Stimulated activated CD4-positive, alpha-beta T cell treated with anti-CD3 and anti-CD28 coated beads, Interleukin-2, amount 100 ng/mL, for 4 hours (primary cell): ENCODE measurements around the gene PCSK7.
"Not testable (repeated sequence)": the region's sequence is repeated elsewhere in the genome, so short reads cannot be mapped to it uniquely, and the experiment has no call there.

ENCODE experiments used
- DNase-seq: peaks from one replicate; pipeline ENCODE4 v3.0.0-alpha.2; 2020; ENCODE audit warnings: low read depth

The PCSK7 gene, protein sequence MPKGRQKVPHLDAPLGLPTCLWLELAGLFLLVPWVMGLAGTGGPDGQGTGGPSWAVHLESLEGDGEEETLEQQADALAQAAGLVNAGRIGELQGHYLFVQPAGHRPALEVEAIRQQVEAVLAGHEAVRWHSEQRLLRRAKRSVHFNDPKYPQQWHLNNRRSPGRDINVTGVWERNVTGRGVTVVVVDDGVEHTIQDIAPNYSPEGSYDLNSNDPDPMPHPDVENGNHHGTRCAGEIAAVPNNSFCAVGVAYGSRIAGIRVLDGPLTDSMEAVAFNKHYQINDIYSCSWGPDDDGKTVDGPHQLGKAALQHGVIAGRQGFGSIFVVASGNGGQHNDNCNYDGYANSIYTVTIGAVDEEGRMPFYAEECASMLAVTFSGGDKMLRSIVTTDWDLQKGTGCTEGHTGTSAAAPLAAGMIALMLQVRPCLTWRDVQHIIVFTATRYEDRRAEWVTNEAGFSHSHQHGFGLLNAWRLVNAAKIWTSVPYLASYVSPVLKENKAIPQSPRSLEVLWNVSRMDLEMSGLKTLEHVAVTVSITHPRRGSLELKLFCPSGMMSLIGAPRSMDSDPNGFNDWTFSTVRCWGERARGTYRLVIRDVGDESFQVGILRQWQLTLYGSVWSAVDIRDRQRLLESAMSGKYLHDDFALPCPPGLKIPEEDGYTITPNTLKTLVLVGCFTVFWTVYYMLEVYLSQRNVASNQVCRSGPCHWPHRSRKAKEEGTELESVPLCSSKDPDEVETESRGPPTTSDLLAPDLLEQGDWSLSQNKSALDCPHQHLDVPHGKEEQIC

DNA sequence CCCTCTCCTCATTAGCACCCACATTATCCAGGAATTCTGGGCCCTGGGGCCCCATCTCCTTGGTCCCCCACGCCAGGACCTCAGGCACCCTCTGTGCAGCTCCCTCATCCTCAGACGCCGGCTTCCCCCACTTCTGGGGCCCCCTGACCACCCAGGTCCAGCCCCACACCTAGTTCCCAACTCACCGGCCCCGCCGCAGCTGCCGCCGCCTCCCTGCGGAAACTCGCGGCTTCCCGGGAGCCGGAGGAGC is at the start of gene PCSK7:
TSS of gene PCSK7 (minus strand) at position 232 of the 250 bp plus-strand sequence. CDS start 2,229 bp downstream, outside the sequence.
- no peak for DNase-seq

DNA sequence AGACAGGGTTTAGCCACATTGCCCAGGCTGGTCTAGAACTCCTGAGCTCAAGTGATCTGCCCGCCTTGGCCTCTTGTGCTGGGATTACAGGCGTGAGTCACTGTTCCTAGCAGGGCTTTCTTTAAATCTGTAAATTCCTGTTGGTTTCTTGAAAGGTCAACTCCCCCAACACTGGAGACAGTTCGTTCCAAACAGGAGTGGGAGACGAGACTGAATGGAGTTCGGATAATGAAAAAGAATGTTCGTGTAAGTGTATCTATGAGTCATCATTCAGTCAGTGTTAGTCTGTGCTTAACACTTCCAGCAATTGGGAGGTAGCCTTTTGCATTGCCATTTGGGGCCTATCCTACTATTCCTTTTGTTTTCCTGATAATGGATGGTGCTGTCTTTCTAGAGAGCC is 49.3 kb upstream of the PCSK7 start:
- no peak for DNase-seq

DNA sequence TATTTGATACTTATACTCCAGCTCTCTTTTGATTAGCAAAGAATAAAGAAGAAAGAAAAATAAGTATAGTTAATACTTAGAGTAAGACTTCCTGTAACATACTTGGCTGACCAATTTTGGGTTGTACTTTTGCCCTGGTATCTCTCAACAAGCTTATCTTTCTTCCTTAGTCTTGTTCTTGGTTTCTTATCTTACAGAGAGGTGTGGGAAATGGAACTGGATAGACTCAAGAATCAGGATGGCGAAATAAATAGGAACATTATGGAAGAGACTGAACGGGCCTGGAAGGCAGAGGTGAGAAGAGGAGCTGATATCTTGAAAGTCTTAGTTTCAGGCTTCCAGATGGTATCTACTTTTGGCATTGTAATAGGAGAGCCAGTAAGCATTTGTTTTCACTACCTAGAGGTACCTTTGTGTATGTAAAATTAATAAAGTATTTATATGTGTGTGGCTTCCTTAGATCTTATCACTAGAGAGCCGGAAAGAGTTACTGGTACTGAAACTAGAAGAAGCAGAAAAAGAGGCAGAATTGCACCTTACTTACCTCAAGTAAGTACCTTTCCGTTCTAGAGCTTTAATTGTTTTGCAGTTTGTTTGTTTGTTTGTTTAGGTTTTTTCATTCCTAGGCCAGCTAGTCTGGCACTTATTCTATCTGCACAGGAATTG is 48.0 kb upstream of the PCSK7 start:
- DNase-seq, result no peak

DNA sequence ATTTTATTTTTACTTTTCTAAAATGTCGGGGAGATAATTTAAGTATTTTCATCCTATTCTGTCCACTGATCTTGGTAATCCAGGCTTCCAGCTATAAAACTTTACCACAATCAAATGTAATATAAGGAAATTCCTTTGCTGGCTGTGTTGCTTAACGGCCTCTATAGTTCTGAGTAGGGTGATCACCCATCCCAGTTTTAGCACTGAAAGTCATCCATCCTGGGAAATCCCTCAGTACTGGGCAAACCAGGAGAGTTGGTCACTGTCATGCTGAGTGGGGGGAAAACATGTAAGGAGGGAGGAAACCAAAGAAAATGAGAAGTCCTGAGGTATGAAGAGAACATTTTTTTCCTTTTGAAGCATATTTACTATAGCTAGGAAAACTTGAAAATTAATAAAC is 46.5 kb upstream of the PCSK7 start:
- no peak for DNase-seq

DNA sequence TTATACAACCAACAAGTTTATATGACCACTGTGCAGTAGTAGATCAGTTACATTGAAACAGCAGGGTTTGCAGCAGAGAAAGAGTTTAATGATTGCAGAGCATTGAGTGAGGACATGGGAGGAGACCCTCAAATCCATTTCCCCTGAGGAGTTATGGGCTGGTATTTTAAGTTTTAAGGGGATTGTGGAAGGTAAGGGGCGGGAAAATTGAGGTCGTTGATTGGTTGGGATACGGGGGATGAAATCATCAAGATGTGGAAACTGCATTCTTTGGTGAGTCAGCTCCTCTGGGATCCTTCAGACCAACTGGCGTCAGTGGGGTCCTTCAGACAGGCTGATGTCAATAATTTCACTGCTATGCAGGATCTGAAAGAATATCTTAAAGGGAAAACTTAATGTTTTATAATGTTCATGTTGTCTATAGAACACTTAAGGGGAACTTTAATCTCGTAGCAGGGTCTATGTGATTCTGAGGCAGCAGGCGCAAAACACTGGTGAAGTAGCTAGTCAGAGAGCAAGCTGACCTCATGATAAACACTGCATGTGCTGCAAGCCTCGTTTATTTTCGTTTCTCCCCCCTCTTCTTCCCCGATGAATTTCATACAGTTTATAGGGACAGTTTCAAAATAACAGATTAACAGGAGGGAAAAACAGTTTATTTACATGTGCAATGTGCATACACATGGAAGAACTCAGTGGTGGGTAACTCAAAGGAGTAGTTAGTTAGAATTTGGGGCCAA is 41.8 kb upstream of the PCSK7 start:
- no peak for DNase-seq

DNA sequence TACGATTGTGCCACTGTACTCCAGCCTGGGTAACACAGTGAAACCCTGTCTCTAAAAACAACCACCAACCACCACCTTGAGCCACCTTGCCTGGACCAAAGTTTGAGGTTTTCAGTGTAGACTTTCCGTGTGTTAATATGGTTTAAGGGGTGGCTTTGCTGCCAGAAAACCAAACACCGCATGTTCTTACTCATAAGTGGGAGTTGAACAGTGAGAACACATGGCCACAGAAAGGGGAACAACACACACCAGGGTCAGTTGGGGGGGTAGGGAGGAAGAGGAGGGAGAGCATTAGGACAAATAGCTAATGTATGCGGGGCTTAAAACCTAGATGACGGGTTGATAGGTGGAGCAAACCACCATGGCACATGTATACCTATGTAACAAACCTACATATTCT is 40.3 kb upstream of the PCSK7 start:
- DNase-seq, result not testable (repeated sequence)

DNA sequence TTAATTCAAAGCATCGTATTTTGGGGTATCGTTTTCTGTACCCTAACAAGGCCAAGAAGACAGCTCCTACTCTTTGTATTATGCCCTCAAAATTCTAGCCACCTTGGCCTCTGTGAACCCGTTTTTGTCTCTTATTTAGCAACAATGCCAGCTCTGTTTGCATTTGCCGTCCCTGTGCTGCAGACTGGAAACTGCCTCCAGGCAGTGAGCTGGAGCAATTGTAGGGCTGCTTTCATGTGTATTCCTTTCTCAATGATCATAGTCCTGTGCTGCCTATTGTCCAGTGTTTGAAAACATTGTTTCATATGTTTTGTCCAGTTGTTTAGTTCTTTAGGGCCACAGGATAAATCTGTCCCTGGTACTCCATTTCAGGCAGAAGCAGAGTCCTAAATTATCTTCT is 39.3 kb upstream of the PCSK7 start:
- DNase-seq, result no peak

DNA sequence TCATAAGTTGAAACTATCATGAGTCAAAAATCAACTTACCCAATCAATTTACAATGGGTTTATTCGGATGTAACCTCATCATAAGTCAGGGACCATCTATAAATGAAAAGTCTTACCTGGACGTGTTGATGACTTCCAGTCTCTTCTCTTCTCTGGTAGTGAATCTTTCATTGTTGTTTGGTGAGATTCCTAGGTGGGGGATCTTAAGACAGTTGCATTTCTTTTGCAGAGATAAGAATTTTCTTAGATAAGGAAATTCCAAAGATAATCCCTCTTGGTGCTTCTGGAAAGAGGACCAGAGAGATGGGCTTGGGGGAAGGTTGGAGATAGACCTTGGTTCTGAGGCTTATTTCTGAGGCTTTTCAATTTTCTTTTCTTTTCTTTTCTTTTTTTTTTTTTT is 38.0 kb upstream of the PCSK7 start:
- DNase-seq, result no peak

DNA sequence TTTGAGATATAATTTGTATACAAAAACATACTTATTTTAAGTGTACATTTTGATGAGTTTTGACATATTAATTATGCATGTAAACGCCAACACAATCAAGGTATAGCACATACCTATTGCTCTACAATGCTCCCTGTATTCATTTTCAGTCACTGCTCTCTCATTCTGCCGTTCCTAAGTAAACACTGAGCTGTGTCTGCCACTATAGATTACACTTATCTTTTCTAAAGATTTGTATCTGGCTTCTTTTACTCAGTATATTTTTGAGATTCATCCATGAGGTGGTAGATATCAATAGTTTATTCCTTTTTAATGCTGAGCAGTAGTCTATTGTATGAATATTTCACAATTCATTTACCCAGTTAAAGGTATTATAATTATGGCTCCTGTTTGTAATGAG is 33.9 kb upstream of the PCSK7 start:
- DNase-seq, result no peak

DNA sequence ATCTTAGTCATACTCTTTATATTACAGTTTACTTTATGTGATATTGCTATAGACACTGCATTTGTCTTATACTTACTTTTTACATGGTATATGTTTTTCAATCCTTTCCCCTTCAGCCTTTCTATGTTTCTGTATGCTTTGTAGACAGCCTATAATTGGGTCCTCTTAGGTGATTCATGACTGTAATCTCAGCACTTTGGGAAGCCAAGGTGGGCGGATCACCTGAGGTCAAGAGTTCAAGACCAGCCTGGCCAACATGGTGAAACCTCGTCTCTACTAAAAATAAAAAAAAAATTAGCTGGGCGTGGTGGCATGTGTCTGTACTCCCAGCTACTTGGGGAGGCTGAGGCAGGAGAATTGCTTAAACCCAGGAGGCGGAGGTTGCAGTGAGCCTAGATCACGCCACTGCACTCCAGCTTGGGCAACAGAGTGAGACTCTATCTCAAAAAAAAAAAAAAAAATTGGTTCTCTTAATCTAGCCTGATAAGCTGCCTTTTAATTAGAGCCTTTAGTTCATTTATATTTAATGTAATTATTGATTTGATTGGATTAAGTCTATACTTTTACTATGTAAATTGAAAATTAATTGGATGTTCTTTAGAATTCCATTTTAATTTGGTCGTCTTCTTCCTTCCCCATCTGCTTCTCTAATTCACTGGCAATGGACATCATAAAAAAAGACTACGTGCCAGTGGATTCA is 32.9 kb upstream of the PCSK7 start:
- DNase-seq, result not testable (repeated sequence)

DNA sequence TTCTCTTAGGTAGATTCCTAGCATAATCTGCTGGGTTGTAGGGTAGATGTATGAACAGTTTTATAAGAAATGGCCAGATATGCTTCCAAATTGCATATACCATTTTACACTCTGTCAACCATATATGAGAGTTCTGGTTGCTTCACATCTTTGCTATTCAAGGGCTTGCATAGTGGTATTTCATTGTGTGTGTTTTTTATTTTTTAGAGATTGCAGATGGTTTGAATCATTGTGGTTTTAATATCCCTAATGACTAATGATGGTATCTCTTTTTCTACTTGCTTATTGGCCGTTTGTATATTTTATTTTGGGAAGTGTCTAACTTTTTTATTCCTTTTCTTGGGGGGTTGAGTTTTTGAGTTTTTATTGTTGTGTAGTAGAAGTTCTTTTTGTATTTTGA is 27.5 kb upstream of the PCSK7 start:
- no peak for DNase-seq

DNA sequence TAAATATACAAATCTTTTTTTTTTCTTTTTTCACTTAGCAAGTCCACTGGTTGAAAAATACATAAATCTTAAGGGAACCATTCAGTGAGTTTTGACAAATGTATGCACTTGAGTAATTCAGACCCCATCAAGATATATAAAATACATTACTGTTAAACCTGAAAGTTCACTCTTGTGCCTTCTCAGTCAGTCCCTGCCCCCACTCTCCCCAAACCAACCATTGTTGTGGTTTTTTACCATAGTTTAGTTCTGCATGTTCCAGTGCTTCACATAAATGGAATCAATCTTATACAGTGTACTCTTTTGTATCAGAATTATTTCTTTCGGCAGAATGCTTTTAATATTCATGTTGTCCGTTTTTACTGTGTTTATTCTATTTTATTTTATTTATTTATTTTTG is 26.7 kb upstream of the PCSK7 start:
- DNase-seq, result no peak

DNA sequence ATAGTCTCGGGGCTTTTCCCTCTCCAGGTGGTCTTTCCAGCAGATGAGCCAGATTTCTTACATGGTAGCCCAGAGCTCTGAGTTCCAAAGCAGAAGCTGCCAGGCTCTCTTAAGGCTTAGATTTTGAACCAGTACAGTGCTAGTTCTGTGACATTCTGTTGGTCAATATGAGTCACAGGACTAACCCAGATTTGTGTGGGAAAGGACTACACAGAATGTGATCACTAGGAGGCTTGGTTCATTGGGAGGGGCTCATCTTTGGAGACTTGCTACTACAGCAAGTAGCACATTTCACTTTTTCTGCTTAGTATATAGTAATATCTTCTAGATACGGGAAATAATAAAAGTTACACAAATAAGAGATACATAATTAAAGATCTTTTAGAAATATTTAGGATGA is 24.7 kb upstream of the PCSK7 start:
- no peak for DNase-seq

DNA sequence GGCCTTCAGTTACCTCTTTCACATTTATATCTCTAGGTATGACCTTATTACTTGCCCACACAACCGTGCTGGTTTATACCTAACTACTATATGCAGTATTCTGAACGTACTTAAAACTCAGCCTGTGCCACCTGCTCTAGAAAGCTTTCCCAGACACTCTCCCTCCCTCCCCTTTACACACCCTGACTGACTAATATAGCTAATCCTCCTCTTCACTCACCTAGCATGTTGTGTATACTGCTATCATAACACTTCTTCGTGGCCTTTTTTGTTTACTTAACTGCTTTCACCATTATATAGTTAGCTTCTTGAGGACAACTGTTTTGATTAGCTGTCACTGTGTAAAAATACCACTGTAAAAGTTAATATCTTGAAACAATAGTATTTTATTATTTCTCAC is 24.1 kb upstream of the PCSK7 start:
- DNase-seq, result no peak

DNA sequence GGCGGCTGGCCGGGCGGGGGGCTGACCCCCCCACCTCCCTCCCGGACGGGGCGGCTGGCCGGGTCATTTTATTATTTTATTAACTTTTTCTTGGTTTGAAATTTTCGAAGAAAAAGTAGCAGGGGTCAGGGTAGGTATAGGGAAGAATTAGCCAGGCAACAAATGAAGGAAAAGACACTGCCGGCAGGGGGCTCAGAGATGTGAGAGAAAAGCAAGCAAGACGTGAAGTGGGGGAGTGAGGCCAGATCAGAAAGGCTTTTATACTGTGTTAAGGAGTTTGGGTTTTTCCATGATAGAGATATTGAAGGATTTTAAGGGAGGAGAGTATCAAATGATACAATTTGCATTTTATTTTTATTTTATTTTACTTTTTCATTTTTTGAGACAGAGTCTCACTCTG is 19.6 kb upstream of the PCSK7 start:
- DNase-seq, result no peak

DNA sequence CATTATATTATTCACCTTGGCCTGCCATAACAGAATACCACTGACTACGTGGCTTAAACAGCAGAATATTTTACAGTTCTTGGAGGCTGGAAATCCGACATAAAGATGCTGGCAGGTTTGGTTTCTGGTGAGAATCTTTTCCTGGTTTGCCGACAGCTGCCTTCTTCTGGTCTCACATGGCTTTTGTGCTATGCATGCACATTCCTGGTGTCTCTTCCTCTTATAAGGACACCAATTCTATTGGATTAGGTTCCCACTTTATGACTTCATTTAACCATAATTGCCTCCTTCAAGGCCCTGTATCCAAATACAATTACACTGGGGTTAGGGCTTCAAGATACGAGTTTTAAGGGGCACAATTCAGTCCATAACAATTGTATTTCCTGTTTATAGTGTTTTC is 17.7 kb upstream of the PCSK7 start:
- no peak for DNase-seq

DNA sequence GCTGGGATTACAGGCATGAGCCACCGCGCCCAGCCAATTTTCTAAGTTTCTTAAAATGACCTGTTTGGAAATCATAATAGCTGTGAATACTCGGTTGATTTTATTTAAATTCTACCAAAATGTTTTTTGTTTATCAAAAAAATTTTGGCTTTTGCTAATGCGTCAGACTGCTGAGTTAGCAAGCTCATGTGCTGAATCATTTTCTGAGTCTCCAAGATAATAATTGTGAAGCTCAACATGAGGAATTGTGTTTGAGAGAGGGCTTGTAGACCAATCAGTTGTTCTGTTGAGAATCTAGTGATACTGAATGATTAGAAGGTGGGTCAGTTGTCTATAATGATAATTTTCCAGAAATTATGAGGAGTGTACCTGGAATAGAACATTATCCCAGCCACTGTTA is 16.5 kb upstream of the PCSK7 start:
- DNase-seq, result no peak

DNA sequence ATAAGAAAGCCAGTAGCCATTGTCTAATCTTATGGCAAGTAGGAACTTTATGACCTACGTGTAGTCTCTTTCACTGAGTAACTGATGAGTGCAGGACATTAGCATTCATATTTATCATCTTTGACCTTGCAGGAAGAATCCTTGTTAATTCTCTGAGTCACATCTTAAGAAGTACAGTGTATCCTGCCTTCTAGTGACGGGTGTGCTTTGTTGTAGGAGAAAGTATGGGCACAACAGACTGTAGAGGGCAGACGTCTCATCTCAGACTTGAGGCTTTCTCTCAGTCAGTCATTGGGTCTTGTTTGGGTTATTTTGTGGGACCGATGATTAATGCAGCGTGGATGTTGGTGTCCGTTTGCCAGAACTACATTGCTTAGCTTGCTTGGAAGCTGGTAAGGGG is 7.4 kb upstream of the PCSK7 start:
- no peak for DNase-seq

DNA sequence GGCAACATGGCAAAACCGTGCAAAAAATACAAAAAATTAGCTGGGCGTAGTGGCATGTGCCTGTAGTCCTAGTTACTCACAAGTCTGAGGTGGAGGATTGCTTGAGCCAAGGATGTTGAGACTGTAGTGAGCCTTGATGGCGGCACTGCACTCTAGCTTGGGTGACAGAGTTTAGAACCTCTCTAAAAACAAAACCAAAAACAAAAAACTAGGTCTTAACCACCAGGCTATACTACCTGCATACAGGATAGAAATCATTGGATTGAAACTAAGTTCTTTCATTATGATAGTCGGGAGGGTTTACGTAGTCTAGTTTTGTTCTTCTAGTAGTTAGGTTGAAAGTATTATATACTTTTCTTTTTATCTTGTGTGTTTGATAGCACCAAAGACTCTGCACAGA is 6.3 kb upstream of the PCSK7 start:
- DNase-seq, result no peak

DNA sequence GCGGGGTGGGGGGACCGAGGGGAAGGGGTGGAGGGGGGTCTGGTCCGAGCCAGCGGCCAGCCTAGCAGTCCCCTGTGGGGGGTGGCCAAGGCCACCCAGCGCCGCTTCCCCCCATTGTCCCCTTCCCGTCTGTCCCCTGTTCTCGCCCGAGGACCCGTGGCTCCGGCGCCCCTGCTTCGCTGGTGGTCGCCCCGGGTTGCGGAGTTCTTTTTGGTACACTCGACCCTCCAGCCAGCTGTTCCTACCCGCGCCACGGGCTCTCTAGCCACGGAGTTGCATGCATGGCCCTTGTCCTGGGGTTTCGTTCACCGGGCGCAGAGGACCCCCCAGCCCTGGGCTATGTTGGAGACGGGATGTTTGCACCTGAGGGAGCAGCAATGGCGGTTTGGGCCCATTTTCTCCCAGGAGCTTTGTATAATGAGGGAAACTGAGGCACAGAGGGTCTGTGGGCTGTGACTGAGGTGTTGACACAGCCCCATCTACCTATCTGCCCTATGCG is 1.1 kb upstream of the PCSK7 start:
- DNase-seq, result no peak

DNA sequence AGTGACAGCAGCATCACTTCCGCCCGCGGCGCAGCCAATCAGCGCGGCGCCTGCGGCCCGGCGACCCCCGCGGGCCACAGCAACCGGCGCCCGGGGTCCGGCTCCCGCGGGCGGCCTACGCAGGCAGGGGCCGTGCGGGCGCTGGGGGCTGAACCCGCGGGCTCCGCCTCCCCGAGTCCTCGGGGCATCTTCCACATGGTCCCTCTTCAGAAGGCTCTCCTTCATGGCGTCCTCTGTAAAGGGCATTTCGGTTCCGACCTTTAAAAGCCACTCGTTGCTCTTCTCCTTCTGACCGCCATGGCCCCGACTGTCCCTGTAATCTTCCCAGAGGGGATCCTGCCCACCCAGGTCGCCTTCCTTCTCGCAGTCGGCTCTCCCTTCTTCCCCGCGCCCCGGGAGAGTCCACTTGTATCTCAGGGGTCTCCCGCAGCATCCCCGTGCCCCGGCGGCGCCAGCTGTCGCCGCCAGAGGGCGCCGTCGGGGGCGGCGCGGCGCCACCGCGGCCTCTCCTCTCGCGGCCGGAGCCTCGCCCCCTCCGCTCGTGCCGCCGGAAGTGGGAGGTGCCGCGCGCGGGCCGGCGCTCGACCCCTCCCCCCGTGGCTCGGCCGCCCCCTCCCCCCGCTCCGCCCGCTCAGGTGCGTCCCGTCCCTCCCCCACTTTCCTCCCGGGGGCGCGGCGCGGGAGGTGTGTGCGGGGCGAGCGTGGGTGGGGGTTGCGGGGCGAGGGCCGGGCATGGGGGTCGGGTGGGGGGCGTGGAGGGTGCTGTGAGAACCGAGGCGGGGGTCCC is 412 bp upstream of the PCSK7 start, which contains the start of gene RNF214:
TSS of gene RNF214 (plus strand) at position 580 of the 787 bp plus-strand sequence. CDS start 1,602 bp downstream, outside the sequence.
- DNase-seq, result peak; percentile 64
